ENCODE data around the gene CTCFL.
A peak's percentile ranks its signal among the peaks of the same experiment; 100 is the strongest.

The CTCFL gene, protein sequence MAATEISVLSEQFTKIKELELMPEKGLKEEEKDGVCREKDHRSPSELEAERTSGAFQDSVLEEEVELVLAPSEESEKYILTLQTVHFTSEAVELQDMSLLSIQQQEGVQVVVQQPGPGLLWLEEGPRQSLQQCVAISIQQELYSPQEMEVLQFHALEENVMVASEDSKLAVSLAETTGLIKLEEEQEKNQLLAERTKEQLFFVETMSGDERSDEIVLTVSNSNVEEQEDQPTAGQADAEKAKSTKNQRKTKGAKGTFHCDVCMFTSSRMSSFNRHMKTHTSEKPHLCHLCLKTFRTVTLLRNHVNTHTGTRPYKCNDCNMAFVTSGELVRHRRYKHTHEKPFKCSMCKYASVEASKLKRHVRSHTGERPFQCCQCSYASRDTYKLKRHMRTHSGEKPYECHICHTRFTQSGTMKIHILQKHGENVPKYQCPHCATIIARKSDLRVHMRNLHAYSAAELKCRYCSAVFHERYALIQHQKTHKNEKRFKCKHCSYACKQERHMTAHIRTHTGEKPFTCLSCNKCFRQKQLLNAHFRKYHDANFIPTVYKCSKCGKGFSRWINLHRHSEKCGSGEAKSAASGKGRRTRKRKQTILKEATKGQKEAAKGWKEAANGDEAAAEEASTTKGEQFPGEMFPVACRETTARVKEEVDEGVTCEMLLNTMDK

DNA sequence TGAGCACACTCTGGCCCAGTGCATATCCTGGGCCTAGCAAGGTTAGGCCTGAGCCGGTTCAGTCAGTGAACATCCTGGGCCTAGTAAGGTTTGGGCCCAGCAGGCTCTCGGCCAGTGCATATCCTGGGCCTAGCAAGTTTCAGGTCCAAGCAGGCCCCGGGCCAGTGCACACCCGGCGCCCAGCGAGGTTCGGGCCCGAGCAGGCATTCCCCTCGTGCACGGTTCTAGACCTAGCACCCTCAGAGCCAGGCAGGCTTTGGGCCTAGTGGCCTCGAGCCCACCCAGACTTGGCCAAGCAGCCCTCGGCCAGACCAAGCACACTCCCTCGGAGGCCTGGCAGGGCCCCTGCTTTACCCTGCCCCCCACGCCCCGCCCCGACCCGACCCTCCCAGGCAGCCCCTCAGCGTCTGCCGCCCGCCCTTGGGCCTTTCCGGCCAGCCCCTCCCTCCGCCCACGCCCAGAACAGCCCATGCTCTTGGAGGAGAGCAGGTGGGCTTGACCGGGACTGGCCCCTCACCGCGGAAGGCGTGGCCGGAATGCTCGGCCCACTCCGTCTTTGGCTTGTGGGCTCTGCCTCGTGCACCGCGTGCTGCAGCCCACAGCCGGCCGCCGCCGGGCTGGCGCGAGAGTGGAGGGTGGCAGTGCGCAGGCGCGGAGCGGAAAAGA, at the start of gene CTCFL:
Gene CTCFL (minus strand): TSS at position 630 of the 666 bp plus-strand sequence. CDS start 935 bp downstream, outside the sequence.
- in situ Hi-C loops (cut with MboI; ENCODE audit: low sequenced_read_pairs, unreplicated experiment), result no loop called here
- TF ChIP-seq, protein P1, sequence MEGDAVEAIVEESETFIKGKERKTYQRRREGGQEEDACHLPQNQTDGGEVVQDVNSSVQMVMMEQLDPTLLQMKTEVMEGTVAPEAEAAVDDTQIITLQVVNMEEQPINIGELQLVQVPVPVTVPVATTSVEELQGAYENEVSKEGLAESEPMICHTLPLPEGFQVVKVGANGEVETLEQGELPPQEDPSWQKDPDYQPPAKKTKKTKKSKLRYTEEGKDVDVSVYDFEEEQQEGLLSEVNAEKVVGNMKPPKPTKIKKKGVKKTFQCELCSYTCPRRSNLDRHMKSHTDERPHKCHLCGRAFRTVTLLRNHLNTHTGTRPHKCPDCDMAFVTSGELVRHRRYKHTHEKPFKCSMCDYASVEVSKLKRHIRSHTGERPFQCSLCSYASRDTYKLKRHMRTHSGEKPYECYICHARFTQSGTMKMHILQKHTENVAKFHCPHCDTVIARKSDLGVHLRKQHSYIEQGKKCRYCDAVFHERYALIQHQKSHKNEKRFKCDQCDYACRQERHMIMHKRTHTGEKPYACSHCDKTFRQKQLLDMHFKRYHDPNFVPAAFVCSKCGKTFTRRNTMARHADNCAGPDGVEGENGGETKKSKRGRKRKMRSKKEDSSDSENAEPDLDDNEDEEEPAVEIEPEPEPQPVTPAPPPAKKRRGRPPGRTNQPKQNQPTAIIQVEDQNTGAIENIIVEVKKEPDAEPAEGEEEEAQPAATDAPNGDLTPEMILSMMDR (IDR thresholded peaks at IDR 0.05; ENCODE audit: borderline replicate concordance, control extremely low read depth, extremely low read depth, insufficient read depth, missing control alignments), result no peak
- no peak for DNase-seq (ENCODE audit: low spot score)

DNA sequence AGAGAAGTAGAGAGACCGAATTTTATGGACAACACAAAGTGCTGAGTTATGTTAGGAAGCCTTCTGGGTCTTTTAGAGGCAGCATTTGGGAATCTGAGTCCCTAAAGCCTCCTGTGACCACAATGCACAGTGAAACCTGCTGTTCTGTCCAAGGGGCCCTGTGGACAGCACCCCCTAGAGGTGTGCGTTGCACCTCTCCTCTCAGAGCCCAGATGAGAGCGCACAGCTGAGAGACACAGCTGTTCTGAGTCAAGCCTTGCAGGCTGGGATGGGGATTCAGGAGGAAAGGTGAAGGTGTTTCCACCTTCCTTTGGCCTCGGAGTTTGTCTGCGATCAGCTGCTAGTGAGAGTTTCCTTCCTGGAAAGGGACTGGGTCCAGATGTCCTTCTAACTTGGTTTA, 49.0 kb upstream of the CTCFL start:
- in situ Hi-C loops (cut with MboI; ENCODE audit: low sequenced_read_pairs, unreplicated experiment), result no loop called here

DNA sequence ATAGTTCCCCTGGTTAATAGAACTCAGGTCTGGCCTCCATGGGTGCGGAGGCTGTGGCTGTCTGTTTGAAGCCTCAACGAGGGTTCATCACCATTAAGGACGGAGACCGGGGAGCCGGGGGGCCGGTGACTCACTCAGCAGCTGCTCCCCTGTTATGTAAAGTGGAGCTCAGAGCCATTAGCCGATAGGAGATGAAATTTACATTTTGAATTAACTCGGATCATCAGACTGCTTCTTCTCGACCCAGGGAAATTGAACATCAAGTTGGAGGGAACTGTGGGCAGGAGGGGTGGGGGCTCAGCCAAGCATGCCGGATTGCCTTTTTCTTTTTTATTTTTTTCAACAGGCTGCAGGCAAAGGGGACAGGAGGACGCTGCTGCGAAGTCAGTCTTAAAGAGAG, 48.3 kb upstream of the CTCFL start:
- DNase-seq (ENCODE audit: low spot score), result no peak
- TF ChIP-seq, protein P1 (IDR thresholded peaks at IDR 0.05; ENCODE audit: borderline replicate concordance, control extremely low read depth, extremely low read depth, insufficient read depth, missing control alignments), result no peak
- in situ Hi-C loops (cut with MboI; ENCODE audit: low sequenced_read_pairs, unreplicated experiment), result no loop called here

More for the DNA sequence above, 49.0 kb upstream of the CTCFL start:
- DNase-seq (ENCODE audit: low spot score), result no peak
- TF ChIP-seq, protein P1 (IDR thresholded peaks at IDR 0.05; ENCODE audit: borderline replicate concordance, control extremely low read depth, extremely low read depth, insufficient read depth, missing control alignments), result peak; percentile 3

DNA sequence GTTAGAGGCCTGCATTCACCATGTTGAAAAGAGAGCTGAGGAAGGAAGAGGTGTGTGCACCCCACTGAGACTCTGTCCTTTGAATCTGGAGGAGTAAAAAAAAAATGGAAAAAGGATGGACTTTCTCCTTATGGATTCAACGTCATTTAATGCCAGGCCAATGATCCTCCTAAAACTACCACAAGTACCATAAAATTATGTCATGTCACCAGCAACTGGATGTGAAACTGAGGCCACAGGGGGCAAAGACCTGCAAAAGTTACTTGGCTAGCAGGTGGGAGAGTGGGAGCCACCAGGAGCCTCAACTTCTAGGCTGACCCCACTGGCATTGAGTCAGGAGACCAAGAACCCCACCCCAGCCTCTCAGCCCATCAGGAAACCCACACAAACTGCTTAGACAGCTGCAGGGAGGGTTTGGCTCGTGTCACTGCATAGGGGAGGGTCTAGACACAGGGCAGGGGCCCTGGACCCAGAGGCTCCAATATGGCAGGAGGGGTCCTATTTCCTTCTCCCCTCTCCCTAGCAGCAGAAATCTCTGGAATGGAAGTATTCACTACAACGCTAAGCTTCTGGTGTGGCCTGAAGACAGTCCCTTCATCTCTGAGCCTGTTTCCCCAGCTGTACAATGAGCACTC, 47.0 kb upstream of the CTCFL start:
- DNase-seq (ENCODE audit: low spot score), result no peak
- TF ChIP-seq, protein P1 (IDR thresholded peaks at IDR 0.05; ENCODE audit: borderline replicate concordance, control extremely low read depth, extremely low read depth, insufficient read depth, missing control alignments), result no peak
- in situ Hi-C loops (cut with MboI; ENCODE audit: low sequenced_read_pairs, unreplicated experiment), result no loop called here

DNA sequence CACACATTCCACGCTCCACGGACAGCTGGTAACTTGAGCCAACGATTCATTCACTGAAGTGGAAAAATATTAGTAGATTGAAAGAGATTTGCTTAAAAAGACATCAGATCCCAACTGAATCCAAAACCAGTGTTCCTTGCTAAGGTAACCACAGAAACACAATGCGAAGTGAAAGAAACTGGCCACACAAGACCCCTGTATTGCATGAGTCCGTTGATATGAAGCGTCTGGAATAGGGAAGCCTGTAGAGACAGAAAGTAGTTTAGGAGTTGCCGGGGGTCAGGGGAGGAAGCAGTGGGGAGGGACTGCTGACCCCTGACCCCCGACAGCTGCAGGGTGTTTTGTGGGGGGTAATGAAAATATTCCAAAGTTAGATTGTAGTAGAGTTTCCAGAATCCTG, 46.0 kb upstream of the CTCFL start:
- in situ Hi-C loops (cut with MboI; ENCODE audit: low sequenced_read_pairs, unreplicated experiment), result no loop called here
- TF ChIP-seq, protein P1 (IDR thresholded peaks at IDR 0.05; ENCODE audit: borderline replicate concordance, control extremely low read depth, extremely low read depth, insufficient read depth, missing control alignments), result no peak
- no peak for DNase-seq (ENCODE audit: low spot score)

Data from GM13976 (cell line).